ENCODE data around the gene PGAP2. TPM values are rescaled to one million over a fixed set of nuclear protein-coding genes. Genes with fewer than 3 reads are reported as not detected.
A peak's percentile ranks its signal among the peaks of the same experiment; 100 is the strongest.
"Not testable (repeated sequence)": the region's sequence is repeated elsewhere in the genome, so short reads cannot be mapped to it uniquely, and the experiment has no call there.

PGAP2 gene
- total RNA-seq (10 to 100 TPM in 4 of 5 donors, 1 to 10 TPM in 1; 4.7 to 18.3 (median 13.6) TPM), polyA plus RNA-seq (10 to 100 TPM in 2 of 3 donors, 1 to 10 TPM in 1; 8.7 to 23.8 (median 11.8) TPM)
- long read RNA-seq, donor 1, partial matches to known transcripts: 0 of 2 reads
- long read RNA-seq, donor 1, other reads (novel, unspliced or antisense): 0 of 2 reads
- long read RNA-seq, donor 2, partial matches to known transcripts: 0 of 7 reads
- long read RNA-seq, donor 2, other reads (novel, unspliced or antisense): 0 of 7 reads
- long read RNA-seq, donor 3, partial matches to known transcripts: 0 of 4 reads
- long read RNA-seq, donor 3, other reads (novel, unspliced or antisense): 0 of 4 reads
- long read RNA-seq, donor 4: 0 reads
- long read RNA-seq, donor 5, partial matches to known transcripts: 0 of 5 reads
- long read RNA-seq, donor 5, other reads (novel, unspliced or antisense): 0 of 5 reads
- long read RNA-seq, donor 6, transcript PGAP2-232 (2 exons, 1,106 nt): major isoform, 6 of 14 reads
- long read RNA-seq, donor 6, partial matches to known transcripts: 0 of 14 reads
- long read RNA-seq, donor 6, other reads (novel, unspliced or antisense): 0 of 14 reads
- long read RNA-seq, donor 7, partial matches to known transcripts: 0 of 5 reads
- long read RNA-seq, donor 7, other reads (novel, unspliced or antisense): 0 of 5 reads
- long read RNA-seq, donor 8, partial matches to known transcripts: 10 of 13 reads
- long read RNA-seq, donor 8, other reads (novel, unspliced or antisense): 0 of 13 reads
- long read RNA-seq, donor 9, partial matches to known transcripts: 12 of 18 reads
- long read RNA-seq, donor 9, other reads (novel, unspliced or antisense): 0 of 18 reads
- long read RNA-seq, donor 10, partial matches to known transcripts: 0 of 3 reads
- long read RNA-seq, donor 10, other reads (novel, unspliced or antisense): 0 of 3 reads

DNA sequence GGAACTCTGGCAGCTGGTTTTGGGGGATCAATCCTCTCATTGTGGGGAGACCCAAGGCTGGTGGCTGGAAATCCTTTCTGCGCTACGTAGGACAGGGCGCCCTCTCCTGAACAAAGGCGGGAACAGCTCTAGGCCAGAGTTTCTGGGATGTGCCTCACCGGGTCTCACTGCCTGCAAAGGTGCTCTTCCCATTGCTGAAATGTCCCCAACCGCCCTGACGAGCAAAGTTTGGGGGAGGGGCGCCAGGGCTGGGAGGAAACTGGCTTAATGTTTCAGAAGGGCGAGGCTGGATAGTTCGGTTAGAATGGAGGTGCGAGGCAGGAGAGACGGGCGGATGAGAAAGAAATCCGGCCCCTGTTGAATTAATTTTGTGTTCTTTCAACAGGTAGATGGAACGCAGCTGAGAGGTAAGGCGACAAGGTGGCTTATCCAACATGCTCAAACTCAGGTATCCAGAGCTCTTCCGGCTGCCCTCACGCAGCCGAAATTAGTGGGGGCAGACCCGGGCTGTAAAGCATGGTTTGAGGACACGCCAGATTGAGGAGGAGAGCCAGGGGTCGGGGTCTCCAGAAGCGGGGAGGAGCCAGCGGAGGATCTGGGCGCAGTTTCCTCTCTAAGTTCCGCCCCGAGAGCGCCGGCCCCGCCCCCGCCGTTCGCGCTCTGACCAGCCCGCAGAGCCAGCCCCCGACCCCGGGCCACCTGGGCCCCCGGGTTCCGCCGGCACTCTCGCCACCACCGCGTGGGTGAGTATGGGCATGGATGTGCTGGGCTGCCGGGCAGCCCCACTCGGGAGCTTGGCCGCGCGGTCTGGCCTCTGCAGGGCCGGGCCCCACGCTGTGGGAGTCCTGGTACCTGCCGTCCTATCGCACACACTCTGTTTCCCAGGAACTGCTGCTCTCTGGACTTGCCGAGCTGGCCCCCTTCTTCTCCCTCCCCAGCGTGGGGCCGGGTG lies at the start of gene PGAP2:
TSS of gene PGAP2 (plus strand) at position 652 of the 952 bp plus-strand sequence. CDS start 2,700 bp downstream, outside the sequence.
- peaks cover 8 to 19% (median 13%) of the 10 kb centered on the region in 4 donors for H3K4me1 ChIP-seq
- TF ChIP-seq CTCF (IDR thresholded peaks at IDR 0.05): peak in 5 of 7 experiments; percentile 48 to 75 (median 51)
- TF ChIP-seq POLR2A (IDR thresholded peaks at IDR 0.05): no peak
- H3K4me3 ChIP-seq: peak within 1 kb of the TSS; percentile 74 to 85 (median 78)
- intact Hi-C loops (cut with DNase I; ENCODE audit: low total_unique reads): no loop called here
- no peaks in the 10 kb centered on the region for H3K36me3 ChIP-seq
- peak within 1 kb of the TSS; percentile 78 to 85 (median 80) for H3K27ac ChIP-seq
- H3K9me3 ChIP-seq: no peaks in the 10 kb centered on the region
- 0 to 2% (median 1%) methylated on average over 30 to 55 of the region's 55 CpGs for WGBS, 5 donors
- DNase-seq: peak; percentile 68 to 88
- no peaks in the 10 kb centered on the region for H3K27me3 ChIP-seq

DNA sequence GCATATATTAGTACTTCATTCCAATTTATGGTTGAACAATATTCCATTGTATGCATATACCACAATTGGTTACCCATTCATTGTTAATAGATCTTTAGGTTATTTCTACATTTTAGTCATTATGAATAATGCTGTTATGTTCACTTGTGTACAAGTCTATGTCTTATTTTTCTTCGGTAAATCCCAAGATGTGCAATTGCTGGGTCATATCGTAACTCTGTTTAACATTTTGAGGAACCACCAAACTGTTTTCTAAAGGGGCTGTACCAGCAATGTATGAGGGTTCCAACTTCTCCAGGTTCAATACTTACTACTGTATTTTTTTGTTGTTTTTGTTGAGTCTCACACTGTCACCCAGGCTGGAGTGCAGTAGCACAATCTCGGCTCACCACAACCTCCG lies 44.1 kb upstream of the PGAP2 start:
- H3K27me3 ChIP-seq: no peaks in the 10 kb centered on the region
- H3K9me3 ChIP-seq: no peaks in the 10 kb centered on the region
- no peak for DNase-seq
- no peak overlapping the region for H3K4me3 ChIP-seq
- peaks cover 90 to 100% (median 100%) of the 10 kb centered on the region in 4 donors for H3K36me3 ChIP-seq
- H3K27ac ChIP-seq: no peak overlapping the region
- intact Hi-C loops (cut with DNase I; ENCODE audit: low total_unique reads): no loop called here
- no peaks in the 10 kb centered on the region for H3K4me1 ChIP-seq
- no peak for TF ChIP-seq EP300 (IDR thresholded peaks at IDR 0.05)
- TF ChIP-seq POLR2AphosphoS5 (IDR thresholded peaks at IDR 0.05): no peak
- no peak for TF ChIP-seq POLR2A (IDR thresholded peaks at IDR 0.05)
- TF ChIP-seq CTCF (IDR thresholded peaks at IDR 0.05): no peak
- 97 to 99% (median 98%) methylated on average over 4 of the region's 4 CpGs for WGBS, 5 donors

GRCh38 chr11:3766836-3767235 lies 41.5 kb upstream of the PGAP2 start:
- intact Hi-C loops (cut with DNase I; ENCODE audit: low total_unique reads); H3K27me3 ChIP-seq; H3K27ac ChIP-seq; H3K9me3 ChIP-seq; H3K4me3 ChIP-seq; H3K4me1 ChIP-seq; DNase-seq: not testable (repeated sequence)
- H3K36me3 ChIP-seq: peaks cover 98 to 100% (median 100%) of the 10 kb centered on the region in 4 donors
- 83 to 90% (median 87%) methylated on average over 9 of the region's 9 CpGs for WGBS, 5 donors

GRCh38 chr11:3767536-3767935 lies 40.8 kb upstream of the PGAP2 start:
- Histone ChIP-seq H3K36me3 (peaks cover 96 to 100% (median 100%) of the 10 kb centered on the region in 4 donors), H3K4me3 (no peak overlapping the region), H3K27ac (no peak overlapping the region), H3K4me1 (no peaks in the 10 kb centered on the region), H3K27me3 (no peaks in the 10 kb centered on the region), H3K9me3 (no peaks in the 10 kb centered on the region)
- DNase-seq: no peak
- TF ChIP-seq EP300 (IDR thresholded peaks at IDR 0.05) (no peak), CTCF (IDR thresholded peaks at IDR 0.05) (no peak), POLR2A (IDR thresholded peaks at IDR 0.05) (no peak), POLR2AphosphoS5 (IDR thresholded peaks at IDR 0.05) (no peak)
- WGBS, 5 donors: 75 to 85% (median 81%) methylated on average over 3 of the region's 3 CpGs
- intact Hi-C loops (cut with DNase I; ENCODE audit: low total_unique reads): no loop called here
